NCI-H146 treated with DMSO at 0.1 percent for 48 hours (cell line): Measurements from ENCODE around the gene KCNMA1.

Experiments
- DNase-seq: peaks from one replicate; lab custom pipeline; 2025; ENCODE audit not compliant: unreplicated experiment; lab: John Stamatoyannopoulos, UW

KCNMA1 gene

DNA sequence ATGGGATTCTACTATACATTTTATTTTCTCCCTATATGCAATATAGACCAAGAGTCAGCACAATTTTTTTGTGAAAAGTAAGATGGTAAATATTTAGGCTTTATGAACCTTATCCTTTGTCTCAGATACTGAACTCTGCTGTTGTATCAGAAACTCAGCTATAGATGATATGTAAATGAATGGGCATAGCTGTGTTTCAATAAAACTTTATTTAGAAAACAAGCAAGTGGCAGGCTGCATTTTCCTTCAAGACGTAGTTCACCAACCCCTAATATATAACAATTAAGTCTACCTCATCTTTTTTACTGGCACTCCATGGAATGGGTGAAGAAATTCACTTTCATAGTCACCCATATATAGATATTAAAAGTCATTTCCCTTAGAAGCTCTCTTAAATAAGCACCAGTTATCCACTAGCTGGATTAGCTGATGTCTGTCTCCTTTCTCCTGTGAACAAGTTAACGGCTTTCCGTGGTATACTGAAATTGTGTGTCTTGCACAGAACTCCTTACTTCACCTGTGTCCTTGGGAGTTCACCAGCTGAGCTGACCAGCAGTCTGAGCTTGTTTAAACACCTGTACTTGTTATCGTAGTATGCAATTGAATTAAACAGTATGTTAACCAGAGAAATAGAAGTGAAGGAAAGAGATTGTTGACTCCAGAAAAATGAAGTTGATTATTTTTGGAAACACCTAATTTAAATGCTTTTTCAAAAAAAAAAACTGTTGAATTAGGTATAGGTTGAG is 770.6 kb downstream of the KCNMA1 start:
- DNase-seq, result peak; percentile 26

DNA sequence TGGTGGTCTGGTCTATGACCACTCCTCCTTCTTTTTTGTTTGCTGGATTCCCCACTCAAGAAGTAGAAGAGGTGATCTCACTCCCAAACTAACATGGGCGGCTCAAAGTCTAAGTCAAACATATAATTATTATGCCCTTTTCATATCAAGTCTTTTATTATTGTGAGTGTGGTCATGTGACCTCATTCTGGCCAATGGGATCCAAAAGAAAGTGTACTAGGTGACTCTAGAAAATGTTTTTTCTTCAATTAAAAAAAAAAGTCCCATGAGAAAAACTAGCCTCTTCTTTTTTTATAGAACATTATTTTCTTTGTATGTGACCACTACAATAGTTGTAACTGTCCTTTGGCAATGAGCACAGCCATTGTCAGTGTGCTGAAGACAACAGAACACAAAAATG is 772.7 kb downstream of the KCNMA1 start:
- no peak for DNase-seq

DNA sequence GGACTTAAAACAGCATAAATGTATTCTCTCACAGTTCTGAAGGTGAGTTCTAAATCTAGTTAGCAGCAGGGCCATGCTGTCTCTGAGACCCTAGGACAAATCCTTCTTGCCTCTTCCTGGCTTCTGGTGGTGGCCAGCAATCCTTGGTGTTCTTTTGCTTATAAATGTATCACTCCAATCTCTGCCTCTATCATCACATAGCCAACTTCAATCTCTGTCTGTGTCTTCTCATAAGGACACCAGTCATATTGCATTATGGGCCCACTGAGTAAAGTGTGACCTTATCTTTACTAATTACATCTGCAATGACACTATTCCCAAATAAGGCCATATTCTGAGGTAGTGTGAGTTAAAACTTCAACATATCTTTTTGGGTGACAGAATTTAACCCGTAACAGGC is 778.9 kb downstream of the KCNMA1 start:
- DNase-seq, result no peak

DNA sequence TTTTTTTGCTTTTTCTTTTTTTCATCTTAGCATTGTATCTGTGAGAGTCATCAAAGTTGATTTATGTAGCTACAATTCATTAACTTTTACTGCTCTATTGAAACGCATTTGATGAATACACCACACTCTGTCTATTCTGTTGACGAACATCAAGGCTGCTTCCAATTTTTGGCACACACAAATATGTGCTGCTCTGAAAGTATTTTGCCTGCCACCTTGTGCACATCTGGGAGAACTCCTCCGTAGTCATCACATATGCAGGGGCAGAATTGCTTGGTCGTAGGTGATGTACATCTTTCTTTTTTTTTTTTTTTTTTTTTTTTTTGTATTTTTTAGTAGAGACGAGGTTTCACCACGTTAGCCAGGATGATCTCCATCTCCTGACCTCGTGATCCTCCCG is 796.8 kb downstream of the KCNMA1 start:
- DNase-seq, result no peak

DNA sequence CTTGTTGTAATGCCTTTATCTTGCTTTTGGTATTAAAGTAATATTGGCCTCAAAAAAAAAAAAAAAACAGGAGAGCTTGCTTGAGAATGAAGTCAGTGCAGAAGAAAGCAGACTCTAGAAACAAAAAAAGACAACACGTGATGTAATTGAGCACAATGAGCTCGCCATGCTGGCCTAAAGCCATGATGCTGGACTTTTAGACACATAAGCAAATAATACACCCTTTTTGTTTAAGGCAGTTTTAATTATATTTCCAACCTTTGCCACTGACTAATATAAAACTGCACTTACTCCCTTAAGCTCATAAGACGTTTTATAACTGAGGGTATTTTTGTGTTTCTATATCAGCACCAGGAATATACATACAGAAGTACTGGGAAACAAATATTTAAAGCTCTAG is 798.3 kb downstream of the KCNMA1 start:
- DNase-seq, result no peak

DNA sequence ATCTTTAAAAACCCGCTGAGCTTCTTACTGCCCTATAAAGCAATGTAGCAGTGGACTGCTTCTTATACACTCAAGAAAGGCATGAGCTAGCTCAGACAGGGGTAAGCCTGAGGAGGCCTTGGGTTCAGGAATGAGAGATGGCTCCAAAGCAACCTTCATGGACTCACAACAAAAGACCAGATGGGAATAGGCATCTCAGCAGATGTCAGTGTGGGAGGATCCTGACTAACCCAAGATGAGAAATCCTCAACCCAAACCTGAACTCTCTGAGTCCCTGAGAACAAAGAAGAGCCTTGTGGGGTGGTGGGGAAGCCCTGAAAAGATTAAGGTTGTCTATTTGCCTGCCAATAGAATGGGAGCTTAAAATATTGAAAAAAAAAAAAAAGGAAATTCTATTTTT is 807.4 kb downstream of the KCNMA1 start:
- DNase-seq, result no peak

DNA sequence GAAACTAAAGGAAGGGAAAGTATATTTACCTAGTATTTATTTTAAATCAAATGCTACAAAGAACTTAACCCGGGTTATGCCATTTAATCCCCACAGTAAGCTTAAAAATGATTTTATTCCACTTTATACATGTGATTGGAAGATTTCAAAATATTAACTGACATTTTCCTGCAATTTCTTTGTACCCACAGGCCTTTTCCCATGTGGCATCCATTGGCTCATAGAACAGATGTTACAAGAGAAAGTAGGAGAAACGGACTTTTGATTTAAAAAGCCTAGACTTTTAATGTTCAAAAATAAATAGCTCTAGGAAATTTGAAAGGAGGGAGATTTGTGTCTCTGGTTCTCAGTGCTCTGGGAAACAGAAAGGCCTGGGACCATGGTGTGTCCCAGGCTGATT is 807.9 kb downstream of the KCNMA1 start:
- DNase-seq, result no peak
